Right ventricle myocardium inferior (tissue), 1 donor: Measurements from ENCODE around the gene NARS2. TPM values are rescaled to one million over a fixed set of nuclear protein-coding genes. Genes with fewer than 3 reads are reported as not detected.
"Not testable (repeated sequence)": the region's sequence is repeated elsewhere in the genome, so short reads cannot be mapped to it uniquely, and the experiment has no call there.

Experiments
- ATAC-seq: fragments of 200-7000 bp; cut with Tn5 transposase; one replicate; pipeline ENCODE4 v1.9.1; 2020; ENCODE audit warnings: mild to moderate bottlenecking, moderate library complexity
- DNase-seq: peaks from one replicate; pipeline ENCODE4 v3.0.0; 2021; ENCODE audit errors: missing footprints
- intact Hi-C: fragments of 100-400 bp; cut with DNase I; formaldehyde crosslinking; loops from one replicate; pipeline ENCODE4 v1.11.0; 2022
- total RNA-seq: library from RNA; stranded (reverse); fragmentation: NEBNext Ultra II Directional; extraction: Animal tissue kit (Norgen Biotek cat#: 25700); gene quantifications from one replicate; pipeline ENCODE4 v1.2.1, GENCODE V29; 2021
- donor health status: DM: no; HTN: yes; CAD: no; lungs with severe emphysema.

The NARS2 gene
- total RNA-seq, 1 donor from 2014 or later = 15.6 TPM

GRCh38 chr11:78552881-78553280 lies 21.8 kb downstream of the NARS2 start:
- ATAC-seq (no peak), DNase-seq (no peak)
- intact Hi-C loops = no loop called here

- DNase-seq, intact Hi-C loops, ATAC-seq: not testable (repeated sequence)
Observed at GRCh38 chr11:78552139-78552538, 22.5 kb downstream of the NARS2 start.

- DNase-seq (no peak), ATAC-seq (no peak)
- intact Hi-C loops = no loop called here
Observed at GRCh38 chr11:78551066-78551465, 23.6 kb downstream of the NARS2 start.

- ATAC-seq (no peak), DNase-seq (no peak)
- intact Hi-C loops = no loop called here
Observed at GRCh38 chr11:78549624-78550409, 24.8 kb downstream of the NARS2 start.

GRCh38 chr11:78548911-78549590 lies 25.6 kb downstream of the NARS2 start:
- DNase-seq (no peak), ATAC-seq (peak; percentile 68)
- intact Hi-C loops = no loop called here

GRCh38 chr11:78547931-78548705 lies 26.5 kb downstream of the NARS2 start:
- DNase-seq (no peak), ATAC-seq (no peak)
- intact Hi-C loops = no loop called here

GRCh38 chr11:78542007-78542406 lies 32.7 kb downstream of the NARS2 start:
- no peak for DNase-seq
- intact Hi-C loops = no loop called here
- no peak for ATAC-seq

GRCh38 chr11:78541537-78541936 lies 33.1 kb downstream of the NARS2 start:
- intact Hi-C loops = no loop called here
- ATAC-seq (no peak), DNase-seq (no peak)

GRCh38 chr11:78540256-78540655 lies 34.4 kb downstream of the NARS2 start:
- intact Hi-C loops = no loop called here
- DNase-seq (no peak), ATAC-seq (no peak)

GRCh38 chr11:78539506-78539905 lies 35.2 kb downstream of the NARS2 start:
- no peak for DNase-seq
- no peak for ATAC-seq
- intact Hi-C loops = no loop called here

- intact Hi-C loops = no loop called here
- no peak for DNase-seq
- ATAC-seq = no peak
Observed at GRCh38 chr11:78536933-78537332, 37.7 kb downstream of the NARS2 start.

GRCh38 chr11:78535920-78536319 lies 38.7 kb downstream of the NARS2 start:
- DNase-seq (no peak), ATAC-seq (no peak)
- intact Hi-C loops = no loop called here

- no peak for ATAC-seq
- no peak for DNase-seq
Observed at GRCh38 chr11:78535027-78535426, 39.6 kb downstream of the NARS2 start.

GRCh38 chr11:78533399-78533798 lies 41.3 kb downstream of the NARS2 start:
- no peak for DNase-seq

More at GRCh38 chr11:78535027-78535426, 39.6 kb downstream of the NARS2 start:
- intact Hi-C loops = no loop called here

GRCh38 chr11:78532991-78533390 lies 41.7 kb downstream of the NARS2 start:
- intact Hi-C loops = no loop called here
- ATAC-seq = no peak
- DNase-seq = no peak

More at GRCh38 chr11:78533399-78533798, 41.3 kb downstream of the NARS2 start:
- no peak for ATAC-seq
- intact Hi-C loops = no loop called here

GRCh38 chr11:78526497-78527146 lies 48.0 kb downstream of the NARS2 start:
- intact Hi-C loops = no loop called here
- DNase-seq (no peak), ATAC-seq (no peak)

GRCh38 chr11:78525720-78526119 lies 48.9 kb downstream of the NARS2 start:
- intact Hi-C loops = no loop called here
- DNase-seq = no peak
- ATAC-seq = no peak

GRCh38 chr11:78520230-78520629 lies 54.4 kb downstream of the NARS2 start:
- DNase-seq = no peak
- ATAC-seq = no peak
- intact Hi-C loops = no loop called here

GRCh38 chr11:78516281-78516680 lies 58.4 kb downstream of the NARS2 start:
- DNase-seq (no peak), ATAC-seq (no peak)
- intact Hi-C loops = no loop called here
